H1 (cell line): Measurements from ENCODE around the gene GJC2. TPM values are rescaled to one million over a fixed set of nuclear protein-coding genes. Genes with fewer than 3 reads are reported as not detected.

Source experiments
- CTCF ChIA-PET: fragments of 300-600 bp; sonication (Branson Sonifier 250); formaldehyde crosslinking; loops from one replicate; lab custom pipeline; 2021; ENCODE audit not compliant: partially characterized antibody; lab: Charles Lee
- POLR2A ChIA-PET: fragments of 300-600 bp; sonication (Branson Sonifier 250); formaldehyde crosslinking; loops from one replicate; lab custom pipeline; 2021; ENCODE audit warnings: inconsistent platforms; ENCODE audit not compliant: partially characterized antibody; lab: Charles Lee
- DNase-seq, 2 experiments: peaks; one replicate each; pipeline versions ENCODE4 v3.0.0 to v3.0.0-alpha.2; 2010 to 2022; ENCODE audit warnings: low spot score in 2 of 2, low read depth in 1 of 2, mixed read lengths in 1 of 2
- FAIRE-seq: peaks from 2 replicates; lab custom pipeline; 2011; peaks lifted over from hg19 to GRCh38; lab: Jason Lieb, UNC
- H2AFZ ChIP-seq: 2 replicates; pipeline ENCODE4 v1.8.1; 2012; ENCODE audit warnings: low read length, inconsistent platforms
- H2AK5ac ChIP-seq: 2 replicates; pipeline ENCODE4 v1.6.1; 2013; ENCODE audit warnings: low read depth, low read length
- H2BK120ac ChIP-seq: replicated peaks from 2 replicates; pipeline ENCODE3; 2013; ENCODE audit warnings: low read depth, low read length, inconsistent platforms
- H2BK12ac ChIP-seq: 2 replicates; pipeline ENCODE4 v1.6.1; 2013; ENCODE audit warnings: low read depth, low read length
- H2BK15ac ChIP-seq: 2 replicates; pipeline ENCODE4 v1.6.1; 2013; ENCODE audit warnings: low read length
- H2BK20ac ChIP-seq: 2 replicates; pipeline ENCODE4 v1.6.1; 2013; ENCODE audit warnings: low read length
- H2BK5ac ChIP-seq: 2 replicates; pipeline ENCODE4 v1.6.1; 2013; ENCODE audit warnings: low read depth, low read length
- H3K14ac ChIP-seq: 2 replicates; pipeline ENCODE4 v1.6.1; 2013; ENCODE audit warnings: inconsistent platforms; ENCODE audit not compliant: insufficient read length
- H3K18ac ChIP-seq: 2 replicates; pipeline ENCODE4 v1.6.1; 2013; ENCODE audit warnings: low read length; ENCODE audit errors: extremely low read depth
- H3K23ac ChIP-seq: 2 replicates; pipeline ENCODE4 v1.6.1; 2013; ENCODE audit warnings: inconsistent platforms; ENCODE audit not compliant: insufficient read length
- H3K23me2 ChIP-seq: 2 replicates; pipeline ENCODE4 v1.6.1; 2013; ENCODE audit warnings: low read depth, low read length
- H3K27ac ChIP-seq: 2 replicates; pipeline ENCODE4 v1.6.1; 2011; ENCODE audit warnings: low read depth, low read length, inconsistent platforms
- H3K27me3 ChIP-seq, 4 experiments: replicated peaks in 1 of 4; 1 replicate in 1 of 4; 2 replicates in 3 of 4; pipeline versions ENCODE4 v1.6.1 to v1.8.1; 2011 to 2013; ENCODE audit warnings: low read length in 3 of 4, mild to moderate bottlenecking in 3 of 4, inconsistent platforms in 2 of 4, mixed read lengths in 2 of 4, moderate library complexity in 1 of 4; ENCODE audit not compliant: control insufficient read depth in 3 of 4, insufficient read depth in 3 of 4; ENCODE audit errors: extremely low read depth in 1 of 4
- H3K36me3 ChIP-seq, 4 experiments: 2 replicates each; pipeline versions ENCODE4 v1.6.1 to v1.8.1; 2011 to 2013; ENCODE audit warnings: mild to moderate bottlenecking in 4 of 4, low read length in 3 of 4, moderate library complexity in 2 of 4, control low read depth in 1 of 4, inconsistent platforms in 1 of 4; ENCODE audit not compliant: insufficient read depth in 4 of 4, control insufficient read depth in 2 of 4
- H3K4ac ChIP-seq: replicated peaks from 2 replicates; pipeline ENCODE3; 2013; ENCODE audit warnings: low read length, low read depth, mixed read lengths, inconsistent platforms; ENCODE audit not compliant: insufficient read length
- H3K4me1 ChIP-seq, 4 experiments: replicated peaks in 1 of 4; 1 replicate in 1 of 4; 2 replicates in 3 of 4; pipeline versions ENCODE4 v1.6.1 to v1.8.1; 2011 to 2013; ENCODE audit warnings: low read length in 3 of 4, inconsistent platforms in 2 of 4, mixed read lengths in 1 of 4; ENCODE audit not compliant: insufficient read depth in 4 of 4, control insufficient read depth in 3 of 4
- H3K4me2 ChIP-seq, 2 experiments: 2 replicates each; pipeline versions ENCODE4 v1.6.1 to v1.8.1; 2011 to 2013; ENCODE audit warnings: low read depth in 2 of 2, low read length in 2 of 2, control low read depth in 1 of 2, inconsistent platforms in 1 of 2, mild to moderate bottlenecking in 1 of 2; ENCODE audit not compliant: insufficient read depth in 1 of 2
- H3K4me3 ChIP-seq, 4 experiments: fragments of 200-600, 300-600 bp in 1 of 4; sonication (generic), shearing (Covaris generic), sonication (Bioruptor Twin) in 1 of 4; 2 replicates each; pipeline versions ENCODE4 v1.5.1 to v1.8.1; 2011 to 2016; ENCODE audit warnings: low read length in 4 of 4, low read depth in 3 of 4, control low read depth in 2 of 4, inconsistent platforms in 2 of 4, mild to moderate bottlenecking in 2 of 4, mixed read lengths in 1 of 4, moderate library complexity in 1 of 4; ENCODE audit not compliant: insufficient read depth in 2 of 4; ENCODE audit errors: extremely low read depth in 1 of 4
- H3K56ac ChIP-seq: replicated peaks from 2 replicates; pipeline ENCODE3; 2013; ENCODE audit warnings: low read depth, mild to moderate bottlenecking, mixed read lengths, low read length, inconsistent platforms; ENCODE audit not compliant: insufficient read length
- H3K79me1 ChIP-seq: 2 replicates; pipeline ENCODE4 v1.6.1; 2013; ENCODE audit warnings: low read depth, low read length, control low read depth
- H3K79me2 ChIP-seq, 2 experiments: 2 replicates each; pipeline versions ENCODE4 v1.6.1 to v1.8.1; 2012 to 2013; ENCODE audit warnings: low read length in 2 of 2, mild to moderate bottlenecking in 2 of 2, inconsistent platforms in 1 of 2; ENCODE audit not compliant: insufficient read depth in 2 of 2, control insufficient read depth in 1 of 2
- H3K9ac ChIP-seq, 4 experiments: replicated peaks in 1 of 4; 1 replicate in 1 of 4; 2 replicates in 3 of 4; pipeline versions ENCODE4 v1.6.1 to v1.8.1; 2011 to 2013; ENCODE audit warnings: low read depth in 3 of 4, low read length in 3 of 4, control low read depth in 2 of 4, mild to moderate bottlenecking in 2 of 4, moderate library complexity in 2 of 4, inconsistent platforms in 1 of 4; ENCODE audit errors: extremely low read depth in 1 of 4
- H3K9me3 ChIP-seq, 2 experiments: 2 replicates each; pipeline versions ENCODE4 v1.6.1 to v1.8.1; 2012 to 2013; ENCODE audit warnings: mild to moderate bottlenecking in 2 of 2, moderate library complexity in 2 of 2, control low read depth in 1 of 2, inconsistent platforms in 1 of 2, low read depth in 1 of 2, low read length in 1 of 2, mixed read lengths in 1 of 2; ENCODE audit not compliant: insufficient read depth in 2 of 2
- H4K20me1 ChIP-seq, 2 experiments: replicated peaks in 1 of 2; 2 replicates each; pipeline versions ENCODE3 to v1.8.1; 2011 to 2013; ENCODE audit warnings: inconsistent platforms in 2 of 2, low read length in 2 of 2, mild to moderate bottlenecking in 1 of 2; ENCODE audit not compliant: insufficient read depth in 2 of 2, control insufficient read depth in 1 of 2
- H4K5ac ChIP-seq: 2 replicates; pipeline ENCODE4 v1.6.1; 2013; ENCODE audit warnings: low read length, low read depth, mixed read lengths, inconsistent platforms; ENCODE audit not compliant: insufficient read length
- H4K8ac ChIP-seq: 2 replicates; pipeline ENCODE4 v1.8.0; 2013; ENCODE audit warnings: mild to moderate bottlenecking, moderate library complexity, low read length, inconsistent platforms; ENCODE audit not compliant: insufficient read depth; ENCODE audit errors: extremely low read depth
- H4K91ac ChIP-seq: replicated peaks from 2 replicates; pipeline ENCODE3; 2013; ENCODE audit warnings: low read length, mixed read lengths, inconsistent platforms; ENCODE audit not compliant: insufficient read length
- BCL11A ChIP-seq, 2 experiments: IDR thresholded peaks; one replicate each; pipeline ENCODE4 v1.6.1; 2011; ENCODE audit warnings: low read depth in 2 of 2, low read length in 2 of 2, mild to moderate bottlenecking in 2 of 2
- GABPA ChIP-seq: IDR thresholded peaks from 2 replicates; pipeline ENCODE4 v1.6.1; 2011; ENCODE audit warnings: mild to moderate bottlenecking, low read length, moderate library complexity, borderline replicate concordance; ENCODE audit not compliant: insufficient read depth
- GTF2F1 ChIP-seq: IDR thresholded peaks from 2 replicates; pipeline ENCODE4 v1.6.1; 2012; ENCODE audit warnings: low read depth, low read length, improper control_type of control experiment, borderline replicate concordance
- MAFK ChIP-seq: IDR thresholded peaks from 2 replicates; pipeline ENCODE4 v1.6.1; 2012; ENCODE audit warnings: low read depth, mild to moderate bottlenecking, improper control_type of control experiment, low read length
- PHF8 ChIP-seq: fragments of 200-600 bp; sonication (generic); conservative IDR thresholded peaks from 2 replicates; pipeline ENCODE4 v1.7.1; 2012; ENCODE audit warnings: low read depth, mild to moderate bottlenecking, inconsistent platforms, low read length, moderate library complexity
- RFX5 ChIP-seq: IDR thresholded peaks from 2 replicates; pipeline ENCODE4 v1.6.1; 2011; ENCODE audit warnings: low read depth, low read length, improper control_type of control experiment, borderline replicate concordance
- SIX5 ChIP-seq: IDR thresholded peaks from 2 replicates; pipeline ENCODE4 v1.6.1; 2011; ENCODE audit warnings: mild to moderate bottlenecking, low read depth, low read length
- SP4 ChIP-seq: IDR thresholded peaks from 2 replicates; pipeline ENCODE4 v1.6.1; 2012; ENCODE audit warnings: low read length, inconsistent platforms
- TAF7 ChIP-seq: optimal IDR thresholded peaks from 2 replicates; pipeline ENCODE3; 2011; ENCODE audit warnings: low read depth, mild to moderate bottlenecking, inconsistent platforms, low read length, moderate library complexity, borderline replicate concordance
- USF2 ChIP-seq: IDR thresholded peaks from 2 replicates; pipeline ENCODE4 v1.6.1; 2011; ENCODE audit warnings: low read length, improper control_type of control experiment
- WGBS, 2 experiments: shearing (Covaris generic) in 1 of 2; methylation state at CpG; one replicate each; pipeline versions ENCODE4 v1.1.6 to v1.1.7; 2013 to 2015; ENCODE audit warnings: low lambda C conversion rate in 2 of 2, mixed read lengths in 2 of 2, inconsistent platforms in 1 of 2, low coverage in 1 of 2, missing lambda C conversion rate in 1 of 2; ENCODE audit not compliant: insufficient replicate concordance in 2 of 2, insufficient coverage in 1 of 2, insufficient read length in 1 of 2; ENCODE audit errors: extremely low coverage in 1 of 2, missing lambda C conversion rate in 1 of 2; 5-methylcytosine and 5-hydroxymethylcytosine counted together
- polyA plus RNA-seq, 7 experiments: library from polyadenylated mRNA; depleted of rRNA in 3 of 7; stranded (reverse) in 5 of 7; unstranded in 2 of 7; fragments of >200 nt in 5 of 7; fragments of 200-250 nt in 2 of 7; gene quantifications; 1 replicate in 5 of 7; 2 replicates in 1 of 7; 4 replicates in 1 of 7; pipeline versions ENCODE4 v1.2.1 to v1.2.3, GENCODE V29; 2011 to 2013; ENCODE audit warnings: missing spikeins in 2 of 7, mixed read lengths in 2 of 7
- total RNA-seq: library from RNA; stranded (reverse); fragmentation: NEBNext Ultra II Directional; extraction: Animal tissue kit (Norgen Biotek cat#: 25700); gene quantifications from 2 replicates; pipeline ENCODE4 v1.2.1, GENCODE V29; 2021

The GJC2 gene
- total and polyA plus RNA-seq, 2 of the 8 experiments (the other 6 are each of a cell fraction or from before 2014, with no cell fraction given), result 0.17 to 0.54 TPM

- no peak overlapping the region for H3K56ac ChIP-seq
- H4K5ac ChIP-seq, result no peak overlapping the region
- no peaks in the 10 kb centered on the region; a peak in 1 of 7 replicates for H3K27me3 ChIP-seq
- H2BK15ac ChIP-seq, result no peak overlapping the region
- no peak overlapping the region for H3K23ac ChIP-seq
- H4K20me1 ChIP-seq, result peaks cover 17 to 39% of the 10 kb centered on the region in 2 experiments
- POLR2A ChIA-PET, result interaction anchor here (4.2 to 5.6 kb wide), 2 partner anchors 12 to 18 kb away, joined by 27 to 53 read pairs; partner anchors contain the start of gene ARF1
- peaks cover 0 to 2% (median 0%) of the 10 kb centered on the region in 4 experiments; a peak in 1 of 7 replicates for H3K4me1 ChIP-seq
- no peak overlapping the region for H3K9ac ChIP-seq
- no peak overlapping the region for H3K27ac ChIP-seq
- no peak overlapping the region for H3K14ac ChIP-seq
- CTCF ChIA-PET, result interaction anchor here (1.1 to 3.8 kb wide), 3 partner anchors 10 to 102 kb away, joined by 4 to 13 read pairs (median 8); no protein-coding TSS in a partner anchor
- H3K4ac ChIP-seq, result no peak overlapping the region
- peaks cover 16% of the 10 kb centered on the region for H3K79me1 ChIP-seq
- DNase-seq, result peak in 1 of 2 experiments; percentile 37
- H4K8ac ChIP-seq, result no peak overlapping the region; the same call in none of the 2 replicates
- no peak overlapping the region for H2BK120ac ChIP-seq
- peaks cover 13 to 38% (median 20%) of the 10 kb centered on the region in 4 experiments; a peak in 7 of 8 replicates for H3K36me3 ChIP-seq
- no peak overlapping the region for H2AFZ ChIP-seq
- H3K23me2 ChIP-seq, result peaks cover 6% of the 10 kb centered on the region; the same call in 1 of the 2 replicates
- WGBS, 2 experiments, result 94% methylated on average over 12 of the region's 12 CpGs; no CpG with 5 or more reads in 1 of the 2 experiments
- H3K18ac ChIP-seq, result no peak overlapping the region
- no peak overlapping the region for H2BK20ac ChIP-seq
- H3K4me2 ChIP-seq, result no peak overlapping the region; a peak in 1 of 4 replicates
- no peak overlapping the region for H2AK5ac ChIP-seq
- no peak overlapping the region for H2BK5ac ChIP-seq
- FAIRE-seq, result no peak
- no peak overlapping the region for H4K91ac ChIP-seq
- no peaks in the 10 kb centered on the region for H3K9me3 ChIP-seq
- peaks cover 0 to 12% of the 10 kb centered on the region in 2 experiments; a peak in 2 of 4 replicates for H3K79me2 ChIP-seq
- 0 out of 8 replicates have a peak overlapping the region, but pooled peaks of 1 of the 4 experiments have one; percentile 92 for H3K4me3 ChIP-seq
- H2BK12ac ChIP-seq, result no peak overlapping the region
- TF ChIP-seq PHF8 (no peak), TAF7 (no peak), USF2 (no peak), GTF2F1 (no peak), MAFK (no peak), GABPA (no peak), BCL11A (IDR thresholded peaks at IDR 0.05; ENCODE audit: low read depth in 2 of 2, low read length in 2 of 2) (no peak), SP4 (no peak), SIX5 (no peak), RFX5 (no peak)
Observed at GRCh38 chr1:228100822-228101613, 48.7 kb upstream of the GJC2 start.
